ENCODE data around the gene TENM3.
"Not testable (repeated sequence)": the region's sequence is repeated elsewhere in the genome, so short reads cannot be mapped to it uniquely, and the experiment has no call there.

Gene TENM3

GRCh38 chr4:182243204-182243603 lies at the start of gene TENM3:
Gene TENM3 (plus strand): TSS chr4:182243402. CDS start chr4:182324021, 80,619 bp downstream.
- FAIRE-seq: not testable (repeated sequence)

- FAIRE-seq: no peak
These were observed 48.9 kb upstream of the TENM3 start for GRCh38 chr4:182194091-182194824.

GRCh38 chr4:182197611-182198010 lies 45.6 kb upstream of the TENM3 start:
- no peak for FAIRE-seq

- FAIRE-seq: no peak
These were observed 41.3 kb upstream of the TENM3 start for GRCh38 chr4:182201871-182202270.

- FAIRE-seq: no peak
These were observed 40.6 kb upstream of the TENM3 start for GRCh38 chr4:182202650-182203049.

GRCh38 chr4:182203872-182204411 lies 39.3 kb upstream of the TENM3 start:
- FAIRE-seq: no peak

GRCh38 chr4:182205306-182205705 lies 37.9 kb upstream of the TENM3 start:
- no peak for FAIRE-seq

GRCh38 chr4:182206266-182206665 lies 36.9 kb upstream of the TENM3 start:
- FAIRE-seq: no peak

GRCh38 chr4:182206916-182207315 lies 36.3 kb upstream of the TENM3 start:
- no peak for FAIRE-seq

GRCh38 chr4:182207830-182208396 lies 35.3 kb upstream of the TENM3 start:
- FAIRE-seq: no peak

GRCh38 chr4:182208526-182209050 lies 34.6 kb upstream of the TENM3 start:
- no peak for FAIRE-seq

- FAIRE-seq: no peak
These were observed 30.9 kb upstream of the TENM3 start for GRCh38 chr4:182212211-182212761.

- no peak for FAIRE-seq
These were observed 30.2 kb upstream of the TENM3 start for GRCh38 chr4:182213004-182213403.

- no peak for FAIRE-seq
These were observed 28.1 kb upstream of the TENM3 start for GRCh38 chr4:182215148-182215547.

- FAIRE-seq: no peak
These were observed 27.2 kb upstream of the TENM3 start for GRCh38 chr4:182216005-182216404.

GRCh38 chr4:182219411-182220056 lies 23.7 kb upstream of the TENM3 start:
- FAIRE-seq: no peak

GRCh38 chr4:182221987-182222386 lies 21.2 kb upstream of the TENM3 start:
- no peak for FAIRE-seq

GRCh38 chr4:182222766-182223165 lies 20.4 kb upstream of the TENM3 start:
- no peak for FAIRE-seq

GRCh38 chr4:182223708-182224107 lies 19.5 kb upstream of the TENM3 start:
- no peak for FAIRE-seq

- no peak for FAIRE-seq
These were observed 18.9 kb upstream of the TENM3 start for GRCh38 chr4:182224192-182224850.

- FAIRE-seq: no peak
These were observed 17.8 kb upstream of the TENM3 start for GRCh38 chr4:182225257-182225852.

GRCh38 chr4:182227611-182228010 lies 15.6 kb upstream of the TENM3 start:
- no peak for FAIRE-seq

Measured in colon (tissue), 2 donors.